ENCODE measurements around the gene PPP4R3A.

- no peak for TF ChIP-seq TAF1 (IDR thresholded peaks at IDR 0.05; ENCODE audit: borderline replicate concordance, low read depth, low read length)
- TF ChIP-seq POLR2A (IDR thresholded peaks at IDR 0.05; ENCODE audit: low read depth, low read length) = no peak
- no peak for TF ChIP-seq POLR2AphosphoS5 (IDR thresholded peaks at IDR 0.05; ENCODE audit: low read depth, low read length)
Observed at GRCh38 chr14:91438845-91439244, 71.3 kb downstream of the PPP4R3A start.

Data from GM12892 (cell line).